Subcutaneous adipose tissue (tissue), 4 donors: ENCODE measurements around the gene PPM1L. TPM values are rescaled to one million over a fixed set of nuclear protein-coding genes. Genes with fewer than 3 reads are reported as not detected.

ENCODE experiments used
- total RNA-seq, 4 donors: library from RNA; depleted of rRNA; stranded (reverse); fragments of >200 nt; gene quantifications; one replicate each; pipeline ENCODE4 v1.1.0, GENCODE V29; 2016
- TF ChIP-seq, protein P1 (sequence below): fragments of 450-650 bp; IDR thresholded peaks from one replicate; pipeline ENCODE4 v1.5.1; 2016; ENCODE audit warnings: low read depth, mild to moderate bottlenecking, control low read depth, antibody characterized with exemption, moderate library complexity

PPM1L gene
- total RNA-seq, 4 donors from 2014 or later, result 41.1 to 101 (median 52.8) TPM

DNA sequence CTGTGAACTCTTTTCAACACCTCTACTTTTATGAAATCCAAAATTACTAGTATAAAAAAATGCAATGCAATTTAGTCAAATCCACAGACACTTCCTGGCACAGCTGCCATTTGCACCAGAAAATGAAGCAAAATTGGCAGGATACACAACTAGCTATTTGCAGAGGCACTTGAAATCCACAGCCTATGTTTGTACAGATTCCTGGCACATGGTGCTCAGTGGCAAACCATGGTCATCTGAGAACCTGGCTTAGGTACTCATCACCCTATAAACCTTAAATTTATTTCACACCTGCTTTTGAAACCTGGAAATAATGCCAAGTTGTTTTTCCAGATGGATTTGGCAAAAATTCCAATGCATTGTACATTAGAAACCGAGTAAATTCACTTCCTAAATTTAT is 20.2 kb upstream of the PPM1L start:
- TF ChIP-seq, protein P1, sequence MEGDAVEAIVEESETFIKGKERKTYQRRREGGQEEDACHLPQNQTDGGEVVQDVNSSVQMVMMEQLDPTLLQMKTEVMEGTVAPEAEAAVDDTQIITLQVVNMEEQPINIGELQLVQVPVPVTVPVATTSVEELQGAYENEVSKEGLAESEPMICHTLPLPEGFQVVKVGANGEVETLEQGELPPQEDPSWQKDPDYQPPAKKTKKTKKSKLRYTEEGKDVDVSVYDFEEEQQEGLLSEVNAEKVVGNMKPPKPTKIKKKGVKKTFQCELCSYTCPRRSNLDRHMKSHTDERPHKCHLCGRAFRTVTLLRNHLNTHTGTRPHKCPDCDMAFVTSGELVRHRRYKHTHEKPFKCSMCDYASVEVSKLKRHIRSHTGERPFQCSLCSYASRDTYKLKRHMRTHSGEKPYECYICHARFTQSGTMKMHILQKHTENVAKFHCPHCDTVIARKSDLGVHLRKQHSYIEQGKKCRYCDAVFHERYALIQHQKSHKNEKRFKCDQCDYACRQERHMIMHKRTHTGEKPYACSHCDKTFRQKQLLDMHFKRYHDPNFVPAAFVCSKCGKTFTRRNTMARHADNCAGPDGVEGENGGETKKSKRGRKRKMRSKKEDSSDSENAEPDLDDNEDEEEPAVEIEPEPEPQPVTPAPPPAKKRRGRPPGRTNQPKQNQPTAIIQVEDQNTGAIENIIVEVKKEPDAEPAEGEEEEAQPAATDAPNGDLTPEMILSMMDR, result no peak

- TF ChIP-seq, protein P1, result no peak
These were observed 18.0 kb upstream of the PPM1L start for GRCh38 chr3:160738048-160738447.

DNA sequence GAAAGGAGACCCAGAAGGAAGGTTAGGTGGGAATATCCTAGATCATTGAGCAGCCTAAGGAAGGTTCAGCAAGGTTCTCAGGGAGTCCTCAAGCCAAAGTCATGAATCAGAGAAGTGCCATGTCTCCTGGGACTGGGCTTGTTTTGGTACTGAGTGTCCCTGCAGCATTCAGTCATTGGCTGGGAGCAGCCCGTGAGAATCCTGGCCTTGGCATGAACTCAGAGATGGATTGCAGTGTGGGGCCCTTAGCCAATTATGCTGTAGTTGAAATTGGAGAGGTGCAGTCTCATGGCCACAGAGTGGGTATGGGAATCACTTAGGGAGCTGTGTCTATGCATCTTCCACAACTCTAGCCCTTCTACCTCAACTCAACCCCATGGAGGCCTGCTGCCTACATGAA is 17.0 kb upstream of the PPM1L start:
- TF ChIP-seq, protein P1, result no peak

- TF ChIP-seq, protein P1, result no peak
These were observed 9.1 kb upstream of the PPM1L start for GRCh38 chr3:160746976-160747375.

DNA sequence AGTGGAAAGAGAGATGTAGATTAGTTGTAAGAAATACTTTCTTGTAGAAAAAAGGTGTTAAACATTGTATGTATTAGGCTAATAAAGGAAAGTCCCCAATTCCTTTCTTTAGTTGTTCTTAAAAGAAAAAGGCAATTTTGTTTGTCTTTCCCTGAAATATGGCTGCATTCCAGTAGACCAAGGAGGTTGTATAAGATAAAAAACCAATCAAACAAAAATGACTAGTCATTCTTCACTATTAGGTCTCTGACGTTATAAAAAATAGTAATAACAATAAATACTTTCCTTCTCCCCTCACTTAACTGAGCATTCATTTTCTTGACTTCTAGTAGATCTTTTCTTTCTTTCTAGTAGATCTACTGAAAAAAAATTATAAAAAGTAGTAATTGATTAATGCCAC is 8.6 kb upstream of the PPM1L start:
- TF ChIP-seq, protein P1, result no peak

GRCh38 chr3:160748231-160748630 is 7.8 kb upstream of the PPM1L start:
- TF ChIP-seq, protein P1, result no peak

DNA sequence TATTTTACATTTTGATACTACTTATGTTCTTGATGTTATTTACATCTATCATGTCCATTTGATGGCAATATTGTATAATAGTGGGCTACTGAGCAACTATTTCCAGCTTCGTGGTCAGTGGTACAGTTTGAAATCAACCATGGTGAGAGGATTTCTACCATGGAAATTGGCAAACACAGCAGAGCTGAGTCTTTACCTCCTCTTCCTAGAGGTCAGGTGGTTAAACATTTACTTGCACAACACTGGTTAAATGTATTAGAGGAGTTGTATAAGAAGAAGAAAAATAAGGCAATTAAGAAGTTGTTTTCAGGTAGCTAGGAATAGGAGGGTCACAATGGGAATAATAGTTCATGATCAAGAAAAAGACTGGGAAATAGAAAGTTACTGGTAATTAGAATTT is 7.2 kb upstream of the PPM1L start:
- TF ChIP-seq, protein P1, result no peak
